NCI-H510A treated with DMSO at 0.1 percent for 48 hours (cell line): ENCODE measurements around the gene BICDL1.
"Not testable (repeated sequence)": the region's sequence is repeated elsewhere in the genome, so short reads cannot be mapped to it uniquely, and the experiment has no call there.

Source experiments
- DNase-seq: peaks from one replicate; lab custom pipeline; 2025; lab: John Stamatoyannopoulos, UW

Gene BICDL1

GRCh38 chr12:120000556-120000955 lies 11.5 kb downstream of the BICDL1 start:
- no peak for DNase-seq

- DNase-seq: no peak
These were observed 17.4 kb downstream of the BICDL1 start for GRCh38 chr12:120006258-120006975.

- DNase-seq: no peak
These were observed 18.2 kb downstream of the BICDL1 start for GRCh38 chr12:120007272-120007671.

DNA sequence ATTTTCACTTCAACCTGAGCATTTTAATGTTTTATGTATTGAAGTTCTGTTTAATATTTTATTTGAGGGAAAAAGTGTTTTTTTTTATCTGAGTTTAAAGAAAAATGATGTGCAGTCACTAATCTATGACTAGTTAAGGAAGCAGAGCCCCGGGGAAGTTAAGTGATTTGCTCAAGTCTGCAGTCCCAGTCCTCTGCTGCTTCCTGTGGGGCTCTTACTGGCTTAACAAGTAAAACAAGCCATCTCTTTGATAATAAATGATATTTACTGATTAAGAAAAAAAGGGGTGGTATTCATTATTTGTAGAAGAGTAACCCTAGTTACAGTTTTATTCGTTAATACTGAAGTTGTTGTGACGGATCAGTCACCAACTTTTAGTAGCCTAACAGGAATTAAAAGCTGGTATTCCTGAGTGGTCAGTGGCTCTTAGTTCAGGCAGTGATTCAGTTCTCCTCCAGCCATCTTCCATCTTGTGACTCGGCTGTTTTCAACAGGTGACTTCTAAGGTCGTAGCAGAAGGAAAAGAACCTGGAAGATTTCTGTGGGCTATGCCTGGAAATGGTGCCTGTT lies 21.7 kb downstream of the BICDL1 start:
- DNase-seq: no peak

- DNase-seq: no peak
These were observed 23.1 kb downstream of the BICDL1 start for GRCh38 chr12:120012067-120012621.

DNA sequence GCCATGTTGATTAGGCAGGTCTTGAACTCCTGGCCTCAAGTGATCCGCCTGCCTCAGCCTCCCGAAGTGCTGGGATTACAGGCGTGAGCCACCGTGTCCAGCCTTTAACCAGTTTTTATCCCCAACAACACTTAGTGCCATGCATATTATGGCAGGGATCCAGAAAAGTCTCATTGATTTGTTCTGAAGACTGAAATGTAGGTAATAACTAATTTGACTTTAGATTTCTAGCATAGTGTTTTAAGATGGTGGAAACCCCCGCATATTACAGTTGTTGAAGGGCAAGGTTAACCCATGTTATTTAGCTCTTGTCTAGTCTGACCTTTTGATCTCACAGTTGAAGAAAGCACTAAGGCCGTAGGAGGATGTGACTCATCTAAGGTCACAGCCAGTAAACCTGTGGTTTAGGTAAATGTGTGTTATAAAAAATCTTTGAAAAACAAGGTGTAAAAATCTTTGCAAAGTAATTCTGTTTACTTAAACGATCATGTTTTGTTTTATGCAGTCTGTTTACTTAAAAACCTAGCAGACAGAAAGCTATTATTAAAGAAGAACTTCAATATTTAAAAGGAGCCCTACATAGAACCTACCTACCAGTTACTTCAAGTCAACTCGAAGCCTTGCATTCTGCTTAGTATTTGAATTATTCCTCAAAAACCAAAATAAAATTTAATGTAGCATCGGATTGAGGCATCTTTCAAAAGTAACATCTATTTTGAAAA lies 24.8 kb downstream of the BICDL1 start:
- no peak for DNase-seq

DNA sequence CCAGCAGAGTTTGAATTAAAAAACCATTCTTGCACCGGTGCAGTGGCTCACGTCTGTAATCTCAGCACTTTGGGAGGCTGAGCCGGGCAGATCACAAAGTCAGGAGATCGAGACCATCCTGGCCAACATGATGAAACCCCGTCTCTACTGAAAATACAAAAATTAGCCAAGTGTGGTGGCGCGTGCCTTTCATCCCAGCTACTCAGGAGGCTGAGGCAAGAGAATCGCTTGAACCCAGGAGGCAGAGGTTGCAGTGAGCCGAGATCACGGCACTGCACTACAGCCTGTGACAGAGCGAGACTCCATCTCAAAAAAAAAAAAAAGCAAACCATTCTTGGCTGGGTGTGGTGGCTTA lies 25.3 kb downstream of the BICDL1 start:
- DNase-seq: not testable (repeated sequence)

- no peak for DNase-seq
These were observed 26.3 kb downstream of the BICDL1 start for GRCh38 chr12:120015313-120015712.

GRCh38 chr12:120016199-120016598 lies 27.2 kb downstream of the BICDL1 start:
- DNase-seq: not testable (repeated sequence)

GRCh38 chr12:120019197-120019596 lies 30.2 kb downstream of the BICDL1 start:
- no peak for DNase-seq

- DNase-seq: no peak
These were observed 30.9 kb downstream of the BICDL1 start for GRCh38 chr12:120019938-120020337.

DNA sequence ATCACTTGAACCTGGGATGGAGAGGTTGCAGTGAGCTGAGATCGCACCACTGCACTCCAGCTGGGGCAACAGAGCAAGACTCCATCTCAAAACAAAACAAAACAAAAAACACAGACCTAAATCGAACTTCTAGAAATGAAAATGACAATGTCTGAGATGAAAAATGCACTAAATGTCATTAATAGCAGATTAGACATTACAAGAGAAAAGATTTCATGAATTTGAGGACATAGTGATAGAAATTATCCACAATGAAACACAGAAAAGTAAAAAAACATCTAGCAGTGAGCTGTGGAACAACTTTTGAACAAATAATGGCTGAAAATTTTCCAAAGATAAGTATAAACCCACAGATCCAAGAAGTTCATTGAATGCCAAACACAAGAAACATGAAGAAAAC lies 35.2 kb downstream of the BICDL1 start:
- DNase-seq: no peak

- no peak for DNase-seq
These were observed 36.6 kb downstream of the BICDL1 start for GRCh38 chr12:120025640-120026039.

DNA sequence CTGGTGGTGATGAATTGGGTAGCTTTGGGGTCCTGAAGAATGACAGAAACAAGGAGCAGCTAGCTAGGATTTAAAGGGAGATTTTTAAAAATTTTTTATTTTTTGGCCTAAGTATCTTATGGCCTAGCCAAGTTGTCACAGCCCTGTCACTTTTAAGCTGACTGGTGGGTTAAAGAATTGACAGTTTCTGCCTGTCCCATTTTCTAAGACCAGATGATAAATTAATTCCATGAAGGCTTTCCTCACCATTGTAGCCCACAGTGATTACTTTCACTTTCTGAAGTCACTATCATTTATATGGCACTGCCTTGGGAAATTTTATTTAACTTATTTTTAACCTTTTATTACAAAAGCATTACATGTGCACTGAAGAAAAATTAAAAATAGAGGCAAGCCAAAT lies 43.2 kb downstream of the BICDL1 start:
- no peak for DNase-seq

DNA sequence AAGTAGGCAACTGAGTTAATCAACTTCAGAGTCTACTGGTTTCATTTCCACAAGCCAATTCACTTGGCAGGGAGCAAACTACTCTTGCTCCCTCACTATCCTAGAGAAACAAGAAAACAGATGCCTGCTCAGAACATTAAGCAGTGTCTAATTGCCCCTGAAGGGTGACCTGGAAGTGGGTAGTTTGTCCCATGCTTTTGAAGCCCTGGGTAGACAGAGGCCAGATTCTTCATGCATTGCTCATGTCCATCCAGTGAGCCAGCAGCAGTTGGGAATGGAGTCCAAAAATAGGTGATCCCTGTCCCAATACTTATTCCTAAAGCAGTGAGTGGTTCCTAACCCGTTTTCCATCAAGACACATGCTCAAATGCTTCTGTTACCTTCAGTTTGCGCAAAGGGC lies 48.8 kb downstream of the BICDL1 start:
- DNase-seq: no peak

- DNase-seq: no peak
These were observed 50.7 kb downstream of the BICDL1 start for GRCh38 chr12:120039711-120040110.

DNA sequence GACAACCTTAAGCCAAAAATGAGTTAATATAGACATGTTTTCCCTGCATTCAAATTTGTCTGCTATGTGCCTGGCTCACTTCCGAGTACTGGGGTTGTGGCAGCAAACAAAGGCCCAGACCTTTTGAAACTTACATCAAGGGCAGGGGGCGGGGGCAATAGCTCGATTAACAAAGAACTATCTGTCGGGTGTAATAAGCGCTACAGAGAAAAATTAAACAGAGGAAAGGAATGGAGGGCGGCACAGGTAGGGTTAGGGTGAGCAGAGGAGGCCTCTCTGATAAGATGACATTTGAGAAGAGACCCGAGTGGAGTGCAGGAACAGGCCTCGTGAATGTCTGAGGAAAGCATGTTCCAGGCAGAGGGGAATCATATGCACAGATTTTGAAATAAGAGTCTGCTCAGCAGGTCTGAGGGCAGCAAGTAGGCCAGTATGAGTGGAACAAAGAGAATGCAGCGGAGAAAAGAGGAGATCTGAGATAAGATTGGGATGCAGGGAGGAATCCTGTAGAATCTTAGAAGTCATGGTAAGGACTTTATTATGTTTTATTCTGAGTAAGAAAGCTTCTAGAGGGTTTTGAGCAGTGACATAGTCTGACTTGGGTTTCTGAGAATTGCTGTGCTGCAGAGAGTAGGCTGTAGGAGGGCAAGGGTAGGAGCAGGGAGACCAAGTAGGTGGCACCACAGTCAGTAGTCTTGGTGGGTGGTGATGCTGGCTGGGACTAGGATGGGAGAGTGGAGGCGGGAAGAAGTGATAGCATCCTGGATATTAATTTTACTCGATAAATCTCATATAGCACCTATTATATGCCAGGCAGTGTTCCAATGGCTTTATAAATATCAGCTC lies 52.6 kb downstream of the BICDL1 start:
- no peak for DNase-seq

- DNase-seq: not testable (repeated sequence)
These were observed 56.3 kb downstream of the BICDL1 start for GRCh38 chr12:120045367-120045766.

DNA sequence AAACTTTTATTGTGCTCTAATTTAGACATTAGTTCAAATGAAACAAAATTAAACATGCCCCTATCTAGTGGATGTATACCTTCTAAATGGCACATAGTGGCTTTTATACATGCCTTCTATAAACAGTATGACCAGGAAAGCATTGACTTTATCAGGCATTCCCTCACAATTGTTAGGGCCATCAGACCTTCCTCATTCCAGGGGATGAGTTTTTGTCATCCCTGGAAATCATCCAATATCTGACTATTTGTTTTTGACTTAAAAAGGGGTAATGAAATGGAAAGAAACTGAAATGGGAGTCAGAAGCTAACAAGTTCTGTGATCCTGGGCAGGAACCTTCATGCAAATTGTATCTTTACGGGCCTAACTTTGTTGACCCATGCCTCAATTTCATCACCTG lies 58.0 kb downstream of the BICDL1 start:
- DNase-seq: no peak

GRCh38 chr12:120048263-120048662 lies 59.2 kb downstream of the BICDL1 start:
- DNase-seq: no peak

DNA sequence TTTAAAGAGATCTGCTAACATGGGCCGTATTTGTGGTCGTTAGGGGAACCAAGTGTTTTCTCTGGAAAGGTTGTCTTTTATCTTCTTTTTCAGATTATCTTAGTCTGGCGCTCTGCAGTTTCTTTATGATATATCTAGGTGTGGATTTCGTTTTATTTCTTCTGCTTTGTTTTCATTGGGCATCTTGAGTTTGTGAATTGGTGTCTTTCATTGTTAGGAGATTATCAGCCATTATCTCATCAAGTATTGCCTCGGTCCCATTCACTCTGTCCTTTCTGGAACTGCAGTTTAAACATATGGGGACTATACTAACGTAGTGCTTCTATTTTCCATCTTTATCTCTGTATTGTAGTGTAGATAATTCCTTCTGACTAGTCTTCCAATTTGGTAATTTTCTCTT lies 60.4 kb downstream of the BICDL1 start:
- DNase-seq: no peak

GRCh38 chr12:120051535-120051934 lies 62.5 kb downstream of the BICDL1 start:
- no peak for DNase-seq
